IMR-90 (cell line): ENCODE results near the gene BTBD1.

Experiments used
- CTCF ChIP-seq: conservative IDR thresholded peaks from 2 replicates; pipeline ENCODE4 v1.5.1; 2012; ENCODE audit warnings: mild to moderate bottlenecking, low read depth, low read length, improper control_type of control experiment
- MXI1 ChIP-seq: IDR thresholded peaks from 2 replicates; pipeline ENCODE4 v1.6.1; 2012; ENCODE audit warnings: low read depth, mild to moderate bottlenecking, low read length, moderate library complexity, borderline replicate concordance
- RFX5 ChIP-seq: IDR thresholded peaks from 2 replicates; pipeline ENCODE4 v1.8.0; 2012; ENCODE audit warnings: low read depth, mild to moderate bottlenecking, low read length, moderate library complexity

- TF ChIP-seq CTCF (no peak), RFX5 (no peak), MXI1 (no peak)
Observed at GRCh38 chr15:83100097-83100646, 33.1 kb upstream of the BTBD1 start.
